HG02642 (cell line): ENCODE results near the gene LFNG.

ENCODE experiments used
- ATAC-seq: cut with Tn5 transposase; IDR thresholded peaks from one replicate; pipeline ENCODE4 v1.9.1; 2021; ENCODE audit warnings: mild to moderate bottlenecking; ENCODE audit not compliant: unreplicated experiment, poor library complexity

LFNG gene

DNA sequence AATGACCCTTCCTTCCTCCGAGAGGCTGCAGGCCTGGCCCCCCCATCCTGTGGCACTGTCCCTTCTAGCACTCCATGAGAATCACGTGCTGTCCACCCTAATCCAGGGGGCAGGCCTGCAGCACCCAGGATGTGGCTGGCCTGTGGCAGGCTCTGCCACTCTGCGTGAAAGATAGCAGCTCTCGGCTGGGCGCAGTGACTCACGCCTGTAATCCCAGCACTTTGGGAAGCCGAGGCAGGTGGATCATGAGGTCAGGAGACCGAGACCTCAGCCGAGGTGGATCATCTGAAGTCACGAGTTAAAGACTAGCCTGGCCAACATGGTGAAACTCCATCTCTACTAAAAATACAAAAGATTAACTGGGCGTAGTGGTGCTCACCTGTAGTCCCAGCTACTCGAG is 18.9 kb upstream of the LFNG start:
- no peak for ATAC-seq

- no peak for ATAC-seq
These were observed 17.5 kb upstream of the LFNG start for GRCh38 chr7:2501947-2502646.

GRCh38 chr7:2502647-2502966 is 17.0 kb upstream of the LFNG start:
- no peak for ATAC-seq

DNA sequence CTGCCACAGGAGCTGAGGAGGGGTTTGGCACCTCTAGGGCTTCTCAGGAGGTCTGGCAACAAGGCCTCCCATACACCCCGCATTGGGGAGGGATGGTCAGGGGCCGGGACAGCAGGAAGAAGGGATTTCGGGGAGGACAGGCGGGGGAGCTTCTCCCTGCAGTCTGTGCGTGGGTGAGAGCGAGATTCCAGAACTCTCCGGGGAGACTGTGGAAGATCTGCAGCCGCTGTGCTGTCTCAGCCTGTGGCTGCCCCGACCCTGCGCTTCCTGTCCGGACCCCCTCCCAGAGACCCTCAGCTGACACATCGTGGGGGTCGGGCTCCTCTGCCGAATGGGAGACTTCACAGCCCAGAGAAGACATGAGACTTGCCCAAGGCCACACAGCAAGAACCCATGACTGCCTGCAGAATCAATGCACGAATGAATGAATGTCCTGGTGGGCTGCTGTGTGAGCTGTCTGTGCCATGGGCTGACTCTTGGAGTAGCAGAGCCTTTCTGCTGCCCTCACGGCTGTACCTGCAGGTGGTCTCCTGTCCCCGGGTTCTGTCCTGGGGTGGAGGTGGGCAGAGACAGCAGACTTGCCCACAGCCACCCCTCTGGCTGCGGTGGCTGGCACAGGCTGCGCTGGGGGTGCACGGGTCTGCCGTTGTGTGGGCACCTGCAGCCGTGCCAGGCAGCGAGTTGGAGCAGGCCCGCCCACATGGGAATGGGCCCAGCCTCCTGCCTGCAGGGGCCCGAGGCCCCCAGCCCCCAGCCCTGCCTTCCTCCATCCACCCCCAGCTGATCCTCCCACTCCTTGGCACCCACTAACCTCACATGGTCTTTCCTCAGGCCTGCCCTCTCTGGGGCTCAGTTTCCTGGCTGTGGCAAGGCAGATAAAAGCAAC is 16.3 kb upstream of the LFNG start:
- no peak for ATAC-seq

DNA sequence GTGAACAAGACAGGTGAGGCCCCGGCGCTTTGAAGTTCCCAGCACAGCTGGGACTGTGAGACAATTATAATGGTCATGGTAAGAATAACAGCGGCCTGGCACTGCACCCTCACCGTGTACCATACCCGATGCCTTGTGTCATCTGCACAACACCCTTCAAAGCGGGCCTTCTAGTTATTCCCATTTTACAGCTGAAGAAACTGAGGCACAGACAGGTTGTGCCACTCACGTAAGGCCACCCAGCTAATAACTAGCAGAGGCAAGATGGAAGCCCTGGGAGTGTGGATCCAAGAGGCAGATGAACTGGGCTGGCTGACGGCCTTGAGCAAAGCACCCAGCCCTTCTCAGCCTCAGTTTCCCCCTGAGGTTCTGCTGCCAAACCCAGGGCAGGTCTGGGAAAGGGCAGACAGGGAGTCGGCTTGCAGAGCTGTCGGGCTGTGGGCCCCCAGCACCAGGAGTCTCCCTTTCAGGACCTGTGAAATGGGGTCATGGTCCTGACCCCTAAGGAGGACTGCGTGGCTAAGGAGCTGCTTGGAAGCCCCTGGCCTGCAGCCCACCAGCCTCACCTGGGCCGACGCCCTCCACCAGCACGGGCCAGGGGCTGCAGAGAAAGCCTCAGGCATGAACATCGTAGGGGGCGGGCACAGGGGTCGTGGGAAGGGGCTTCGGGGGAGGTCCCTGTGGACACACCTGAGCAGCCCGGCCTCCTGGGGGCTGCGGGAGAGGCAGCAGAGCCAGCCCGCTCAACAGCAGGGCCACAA is 15.3 kb upstream of the LFNG start:
- ATAC-seq, result no peak

- no peak for ATAC-seq
These were observed 14.6 kb upstream of the LFNG start for GRCh38 chr7:2504889-2505375.

DNA sequence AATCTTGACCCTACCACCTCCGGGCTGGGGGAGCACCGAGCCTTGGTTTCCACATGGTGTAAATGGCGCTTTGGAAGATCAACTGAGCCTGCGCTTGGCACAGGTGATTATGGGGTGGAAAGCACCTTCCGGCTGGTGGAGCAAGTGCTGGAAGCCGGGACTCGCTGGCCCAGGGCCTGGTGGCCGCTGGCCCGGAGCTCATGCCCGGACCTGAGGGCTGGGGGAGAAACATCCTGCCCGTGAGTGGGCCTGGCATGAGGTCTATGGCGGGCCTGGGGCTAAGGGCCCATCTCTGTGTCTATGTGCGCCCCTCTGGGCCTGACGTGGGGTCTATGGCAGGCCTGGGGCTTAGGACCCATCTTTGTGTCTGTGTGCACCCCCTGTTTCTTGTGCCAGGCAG is 14.2 kb upstream of the LFNG start:
- no peak for ATAC-seq

GRCh38 chr7:2507208-2507916 is 12.2 kb upstream of the LFNG start:
- no peak for ATAC-seq

DNA sequence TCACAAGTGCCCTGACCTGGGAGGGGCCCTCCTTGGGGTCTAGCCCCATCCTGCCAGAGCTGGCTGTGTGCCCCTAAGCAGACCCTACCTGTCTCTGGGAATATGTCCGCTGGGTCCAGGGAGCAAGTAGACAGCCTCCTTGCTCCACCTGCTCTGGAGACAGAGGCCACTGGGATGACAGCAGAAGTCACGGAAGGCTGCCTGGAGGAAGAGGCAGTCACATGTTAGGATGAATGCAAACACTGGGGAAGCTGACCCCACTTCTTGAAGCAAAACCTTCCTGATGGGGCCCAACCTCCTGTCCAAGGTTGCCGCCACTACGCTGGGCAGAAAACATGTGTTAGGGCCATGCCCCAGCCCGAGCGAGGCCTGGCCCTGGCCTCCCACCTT is 11.7 kb upstream of the LFNG start:
- no peak for ATAC-seq

- ATAC-seq, result peak; percentile 46
These were observed 11.0 kb upstream of the LFNG start for GRCh38 chr7:2508327-2509215.

DNA sequence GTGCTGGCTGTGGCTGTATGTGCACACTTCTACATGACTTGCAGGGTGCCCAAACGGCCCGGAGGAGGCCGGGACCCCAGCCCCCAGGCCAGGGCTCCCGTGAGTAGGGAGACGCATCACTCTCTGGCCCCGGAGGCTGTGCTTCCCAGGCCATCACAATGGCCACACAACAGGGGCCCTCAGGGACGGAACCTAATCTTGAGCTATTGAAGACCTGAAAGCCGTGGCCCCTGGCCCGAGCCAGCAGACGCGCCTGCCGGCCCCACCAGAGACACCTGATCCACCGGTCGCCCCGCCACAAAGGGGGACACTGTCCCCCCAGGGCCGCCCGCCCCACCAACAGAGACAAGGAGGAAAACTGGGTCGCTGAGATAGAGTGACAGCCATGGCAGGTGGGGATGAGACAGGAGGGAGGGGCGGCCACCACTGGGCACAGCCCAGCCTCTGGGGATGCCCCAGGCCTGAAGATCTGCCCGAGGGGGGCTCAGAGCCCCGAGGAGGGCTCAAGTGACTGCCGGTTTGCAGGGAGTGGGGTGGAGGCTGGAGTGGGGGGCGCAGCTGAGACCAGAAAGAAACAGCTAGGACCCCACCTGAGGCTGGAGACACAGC is 10.2 kb upstream of the LFNG start:
- no peak for ATAC-seq

- ATAC-seq, result no peak
These were observed 9.3 kb upstream of the LFNG start for GRCh38 chr7:2510130-2510776.

- ATAC-seq, result no peak
These were observed 8.4 kb upstream of the LFNG start for GRCh38 chr7:2510909-2511768.

DNA sequence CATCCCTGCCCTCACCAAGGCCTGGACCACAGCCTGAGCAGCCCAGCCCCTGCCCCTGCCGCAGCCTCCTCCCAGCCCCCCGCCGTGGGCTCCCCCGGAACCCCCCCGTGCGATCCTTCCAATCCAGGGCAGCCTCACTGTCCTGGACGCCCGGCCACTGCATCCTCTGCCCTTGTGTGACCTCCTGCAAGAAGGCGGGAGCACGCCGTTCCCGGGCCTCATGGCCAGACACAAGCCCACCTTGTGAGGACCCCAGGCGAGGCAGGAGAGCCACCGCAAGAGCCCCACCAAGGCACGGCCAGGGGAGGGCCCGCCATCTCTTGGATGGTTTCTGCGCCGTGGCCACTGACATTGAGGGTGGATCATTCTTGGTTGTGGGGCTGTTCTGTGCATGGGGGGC is 7.8 kb upstream of the LFNG start:
- no peak for ATAC-seq

- no peak for ATAC-seq
These were observed 7.4 kb upstream of the LFNG start for GRCh38 chr7:2512179-2512661.

DNA sequence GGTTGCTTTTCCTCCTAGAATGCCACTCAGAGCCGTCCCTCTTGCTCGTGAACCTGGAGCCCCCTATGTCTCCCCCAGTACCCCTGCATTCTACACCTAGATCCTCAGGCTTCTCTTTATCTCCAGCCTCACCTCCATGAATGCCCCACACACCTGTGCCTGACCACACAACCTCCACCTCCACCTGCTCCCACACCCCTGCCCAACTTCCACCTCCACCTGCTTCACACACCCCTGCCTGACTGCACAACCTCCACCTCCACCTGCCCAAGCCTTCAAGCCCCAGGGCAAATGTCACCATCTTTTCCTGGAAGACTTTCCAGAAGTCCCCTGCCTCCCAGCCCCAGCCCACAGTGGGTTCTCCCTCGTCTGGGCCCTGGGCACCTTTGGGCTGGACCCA is 6.9 kb upstream of the LFNG start:
- no peak for ATAC-seq

- ATAC-seq, result no peak
These were observed 5.9 kb upstream of the LFNG start for GRCh38 chr7:2513702-2514101.
